ENCODE results near the gene TMEM245.

TMEM245 gene

GRCh38 chr9:109036744-109037680 is 82.7 kb downstream of the TMEM245 start:
- Histone ChIP-seq H3K4me2 (ENCODE audit: low read length) (no peak overlapping the region), H3K4me1 (ENCODE audit: insufficient read depth, low read length, severe bottlenecking) (no peaks in the 10 kb centered on the region), H3K27me3 (ENCODE audit: insufficient read depth, low read length) (no peaks in the 10 kb centered on the region), H2AFZ (ENCODE audit: low read length) (no peak overlapping the region), H3K79me2 (ENCODE audit: insufficient read depth, low read length) (no peaks in the 10 kb centered on the region), H3K9me3 (ENCODE audit: low read length) (no peaks in the 10 kb centered on the region), H3K36me3 (ENCODE audit: insufficient read depth, low read length) (peaks cover 64% of the 10 kb centered on the region), H4K20me1 (ENCODE audit: insufficient read depth, low read length) (no peaks in the 10 kb centered on the region), H3K27ac (ENCODE audit: low read depth, low read length, poor library complexity, severe bottlenecking) (no peak overlapping the region), H3K9ac (ENCODE audit: low read length) (no peak overlapping the region), H3F3A (ENCODE audit: insufficient read depth, low read length) (no peaks in the 10 kb centered on the region), H3K4me3 (ENCODE audit: low read depth, low read length, poor library complexity, severe bottlenecking) (no peak overlapping the region), H3K9me2 (ENCODE audit: low read depth, low read length) (no peaks in the 10 kb centered on the region)
- TF ChIP-seq CTCF (IDR thresholded peaks at IDR 0.05; ENCODE audit: low read length) (no peak), EZH2 (IDR thresholded peaks at IDR 0.05; ENCODE audit: borderline replicate concordance, low read length) (no peak)

- no peak overlapping the region for H3K9ac ChIP-seq (ENCODE audit: low read length)
- no peaks in the 10 kb centered on the region for H3K9me3 ChIP-seq (ENCODE audit: low read length)
- no peaks in the 10 kb centered on the region for H4K20me1 ChIP-seq (ENCODE audit: insufficient read depth, low read length)
- no peaks in the 10 kb centered on the region for H3K27me3 ChIP-seq (ENCODE audit: insufficient read depth, low read length)
- H3K9me2 ChIP-seq (ENCODE audit: low read depth, low read length) = no peaks in the 10 kb centered on the region
- TF ChIP-seq EZH2 (IDR thresholded peaks at IDR 0.05; ENCODE audit: borderline replicate concordance, low read length) (no peak), CTCF (IDR thresholded peaks at IDR 0.05; ENCODE audit: low read length) (no peak)
- H3K79me2 ChIP-seq (ENCODE audit: insufficient read depth, low read length) = no peaks in the 10 kb centered on the region
- no peak overlapping the region for H3K4me2 ChIP-seq (ENCODE audit: low read length)
- H3K27ac ChIP-seq (ENCODE audit: low read depth, low read length, poor library complexity, severe bottlenecking) = no peak overlapping the region
- no peaks in the 10 kb centered on the region for H3F3A ChIP-seq (ENCODE audit: insufficient read depth, low read length)
- no peak overlapping the region for H3K4me3 ChIP-seq (ENCODE audit: low read depth, low read length, poor library complexity, severe bottlenecking)
- no peaks in the 10 kb centered on the region for H3K4me1 ChIP-seq (ENCODE audit: insufficient read depth, low read length, severe bottlenecking)
- peaks cover 66% of the 10 kb centered on the region for H3K36me3 ChIP-seq (ENCODE audit: insufficient read depth, low read length)
- no peak overlapping the region for H2AFZ ChIP-seq (ENCODE audit: low read length)
These were observed 83.9 kb downstream of the TMEM245 start for GRCh38 chr9:109035684-109036423.

GRCh38 chr9:109033941-109034700 is 85.6 kb downstream of the TMEM245 start:
- H3K9ac ChIP-seq (ENCODE audit: low read length) = no peak overlapping the region
- no peaks in the 10 kb centered on the region for H3F3A ChIP-seq (ENCODE audit: insufficient read depth, low read length)
- H3K9me2 ChIP-seq (ENCODE audit: low read depth, low read length) = no peaks in the 10 kb centered on the region
- no peaks in the 10 kb centered on the region for H3K79me2 ChIP-seq (ENCODE audit: insufficient read depth, low read length)
- no peaks in the 10 kb centered on the region for H3K9me3 ChIP-seq (ENCODE audit: low read length)
- no peaks in the 10 kb centered on the region for H3K27me3 ChIP-seq (ENCODE audit: insufficient read depth, low read length)
- H3K4me2 ChIP-seq (ENCODE audit: low read length) = no peak overlapping the region
- H3K36me3 ChIP-seq (ENCODE audit: insufficient read depth, low read length) = peaks cover 56% of the 10 kb centered on the region
- no peak for TF ChIP-seq EZH2 (IDR thresholded peaks at IDR 0.05; ENCODE audit: borderline replicate concordance, low read length)
- TF ChIP-seq CTCF (IDR thresholded peaks at IDR 0.05; ENCODE audit: low read length) = no peak
- no peak overlapping the region for H2AFZ ChIP-seq (ENCODE audit: low read length)
- no peak overlapping the region for H3K4me3 ChIP-seq (ENCODE audit: low read depth, low read length, poor library complexity, severe bottlenecking)
- no peaks in the 10 kb centered on the region for H4K20me1 ChIP-seq (ENCODE audit: insufficient read depth, low read length)
- H3K4me1 ChIP-seq (ENCODE audit: insufficient read depth, low read length, severe bottlenecking) = no peaks in the 10 kb centered on the region
- H3K27ac ChIP-seq (ENCODE audit: low read depth, low read length, poor library complexity, severe bottlenecking) = no peak overlapping the region

Data from OCI-LY1 (cell line).